HEK293 (cell line): ENCODE results near the gene GALNT2.

ENCODE experiments used
- CTCF ChIP-seq: fragments of 450-650 bp; formaldehyde crosslinking; IDR thresholded peaks from 2 replicates; pipeline ENCODE4 v1.5.1; 2016; ENCODE audit warnings: missing biosample characterization, missing genetic modification characterization
- PBX3 ChIP-seq: sonication (generic); formaldehyde crosslinking; IDR thresholded peaks from 2 replicates; pipeline ENCODE4 v1.8.1; 2022; ENCODE audit warnings: mild to moderate bottlenecking, moderate library complexity, missing genetic modification reagents
- REST ChIP-seq: fragments of 450-650 bp; formaldehyde crosslinking; IDR thresholded peaks from 2 replicates; pipeline ENCODE4 v1.5.1; 2016; ENCODE audit warnings: missing biosample characterization, missing genetic modification characterization
- SP2 ChIP-seq: fragments of 450-650 bp; formaldehyde crosslinking; IDR thresholded peaks from 2 replicates; pipeline ENCODE4 v1.5.1; 2016; ENCODE audit warnings: missing biosample characterization, missing genetic modification characterization
- ZNF18 ChIP-seq: fragments of 450-650 bp; formaldehyde crosslinking; IDR thresholded peaks from 2 replicates; pipeline ENCODE4 v1.5.1; 2016; ENCODE audit warnings: missing biosample characterization, missing genetic modification characterization
- ZNF23 ChIP-seq: fragments of 450-650 bp; formaldehyde crosslinking; IDR thresholded peaks from 2 replicates; pipeline ENCODE4 v1.5.1; 2016; ENCODE audit warnings: missing biosample characterization, missing genetic modification characterization, borderline replicate concordance

- no peak for TF ChIP-seq SP2 (tag by site-specific recombination)
- TF ChIP-seq ZNF23: no peak
- no peak for TF ChIP-seq CTCF (tag by site-specific recombination)
- TF ChIP-seq ZNF18 (tag by site-specific recombination): no peak
- no peak for TF ChIP-seq PBX3 (CRISPR knock-in tag)
- TF ChIP-seq REST (tag by site-specific recombination): no peak
These were observed 58.1 kb downstream of the GALNT2 start for GRCh38 chr1:230125141-230125540.
